HG03520 (cell line): ENCODE data around the gene ASB15.
A peak's percentile ranks its signal among the peaks of the same experiment; 100 is the strongest.

Experiments used
- ATAC-seq: cut with Tn5 transposase; IDR thresholded peaks from one replicate; pipeline ENCODE4 v1.9.1; 2021; ENCODE audit warnings: mild to moderate bottlenecking, moderate library complexity; ENCODE audit not compliant: unreplicated experiment

ASB15 gene

DNA sequence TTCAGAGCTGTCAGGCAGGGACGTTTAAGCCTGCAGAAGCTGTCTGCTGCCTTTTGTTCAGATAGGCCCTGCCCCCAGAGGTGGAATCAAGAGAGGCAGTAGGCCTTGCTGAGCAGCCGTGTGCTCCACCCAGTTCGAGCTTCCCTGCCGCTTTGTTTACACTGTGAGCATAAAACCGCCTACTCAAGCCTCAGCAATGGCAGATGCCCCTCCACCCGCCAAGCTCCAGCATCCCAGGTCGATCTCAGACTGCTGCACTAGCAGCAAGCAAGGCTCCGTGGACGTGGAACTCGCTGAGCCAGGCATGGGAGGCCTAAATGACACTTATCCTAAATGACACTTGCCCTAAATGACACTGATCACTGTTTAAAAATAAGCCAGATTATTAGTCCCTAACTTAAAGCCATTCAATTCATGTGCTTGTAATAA, 6.8 kb upstream of the ASB15 start:
- ATAC-seq: no peak

DNA sequence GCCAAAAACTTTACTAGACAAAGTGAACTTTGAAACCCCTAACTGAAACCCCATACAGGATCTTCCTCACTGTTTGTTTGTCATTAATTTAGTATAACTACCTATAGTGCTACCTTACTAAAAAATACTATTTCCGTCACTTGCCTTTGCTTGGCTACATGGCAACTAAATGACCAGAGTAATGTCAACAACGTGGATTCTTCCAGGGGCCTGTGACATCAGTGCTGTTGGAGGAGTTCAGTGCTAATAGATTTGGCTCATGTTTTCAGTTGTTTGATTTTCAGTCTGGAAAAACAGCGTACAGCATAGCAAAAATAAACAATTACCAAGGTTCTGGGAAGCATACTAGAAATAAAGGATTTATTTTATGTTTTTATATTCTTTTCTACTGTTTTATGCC, 3.0 kb upstream of the ASB15 start:
- no peak for ATAC-seq

- ATAC-seq: no peak
Measured at GRCh38 chr7:123599766-123600165, 1.9 kb upstream of the ASB15 start.

DNA sequence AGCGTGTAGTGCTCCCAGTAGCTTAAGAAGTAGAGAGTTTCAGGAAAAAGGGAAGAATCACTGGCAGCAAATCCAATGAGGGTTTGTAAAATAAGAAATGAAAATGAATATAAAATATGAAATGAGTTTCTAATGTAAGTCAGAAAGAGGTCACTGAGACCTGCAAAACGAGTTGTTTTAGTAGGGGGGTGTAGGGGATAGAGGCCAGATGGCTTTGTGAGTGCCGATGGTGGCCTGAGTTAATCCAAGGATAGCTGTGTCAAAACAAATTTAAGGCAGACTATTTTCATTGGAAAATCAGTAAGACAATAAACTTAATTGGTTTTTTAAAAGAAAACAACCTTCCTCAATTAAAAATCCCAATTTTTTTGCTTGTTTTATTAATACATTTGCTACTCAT, 745 bp upstream of the ASB15 start:
- no peak for ATAC-seq

DNA sequence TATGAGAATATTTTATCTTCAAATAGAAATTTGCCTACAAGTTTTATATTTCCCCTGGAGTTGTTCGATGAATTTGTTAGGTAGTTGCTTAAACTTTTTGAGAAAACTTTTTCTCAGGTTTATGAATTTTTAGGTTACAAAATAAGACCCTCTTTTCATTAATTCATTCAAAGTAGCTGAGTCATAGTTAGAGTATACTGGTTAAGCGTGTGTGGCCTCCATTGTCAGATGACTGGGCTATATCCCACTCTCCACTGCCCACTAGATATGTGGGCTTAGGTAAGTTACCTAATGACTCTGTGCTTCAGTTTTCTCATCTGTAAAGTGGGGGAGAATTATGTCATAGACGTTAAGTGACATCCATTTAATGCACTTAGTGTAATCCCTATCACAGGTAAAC, 1.0 kb downstream of the ASB15 start:
- no peak for ATAC-seq

- no peak for ATAC-seq
Measured at GRCh38 chr7:123604739-123605138, 3.1 kb downstream of the ASB15 start.

GRCh38 chr7:123607423-123607975, 5.9 kb downstream of the ASB15 start:
- no peak for ATAC-seq

- ATAC-seq: no peak
Measured at GRCh38 chr7:123608991-123609882, 7.6 kb downstream of the ASB15 start.

GRCh38 chr7:123609883-123610239, 8.2 kb downstream of the ASB15 start:
- ATAC-seq: no peak

DNA sequence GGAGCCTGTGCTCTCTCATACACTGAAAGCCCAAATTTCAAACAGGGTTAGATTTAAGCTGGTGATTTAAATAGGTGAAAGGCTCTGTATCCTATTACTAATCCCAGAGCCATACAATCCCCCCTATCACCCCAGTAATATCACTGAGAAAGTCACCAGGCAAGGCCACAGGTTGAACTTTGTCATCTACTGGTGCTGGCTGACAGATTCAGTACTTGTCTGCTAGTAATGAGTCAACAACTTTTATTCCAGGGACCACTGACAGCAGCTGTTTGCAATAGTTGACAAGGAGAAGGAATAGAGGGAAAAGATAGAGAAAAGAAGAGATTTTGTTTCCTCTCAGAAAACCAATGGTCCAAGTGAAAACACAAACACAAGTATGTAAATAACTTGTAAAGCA, 10.4 kb downstream of the ASB15 start:
- ATAC-seq: no peak

GRCh38 chr7:123615344-123615743, 13.7 kb downstream of the ASB15 start:
- no peak for ATAC-seq

GRCh38 chr7:123616223-123616622, 14.6 kb downstream of the ASB15 start:
- no peak for ATAC-seq

- no peak for ATAC-seq
Measured at GRCh38 chr7:123621707-123622106, 20.1 kb downstream of the ASB15 start.

DNA sequence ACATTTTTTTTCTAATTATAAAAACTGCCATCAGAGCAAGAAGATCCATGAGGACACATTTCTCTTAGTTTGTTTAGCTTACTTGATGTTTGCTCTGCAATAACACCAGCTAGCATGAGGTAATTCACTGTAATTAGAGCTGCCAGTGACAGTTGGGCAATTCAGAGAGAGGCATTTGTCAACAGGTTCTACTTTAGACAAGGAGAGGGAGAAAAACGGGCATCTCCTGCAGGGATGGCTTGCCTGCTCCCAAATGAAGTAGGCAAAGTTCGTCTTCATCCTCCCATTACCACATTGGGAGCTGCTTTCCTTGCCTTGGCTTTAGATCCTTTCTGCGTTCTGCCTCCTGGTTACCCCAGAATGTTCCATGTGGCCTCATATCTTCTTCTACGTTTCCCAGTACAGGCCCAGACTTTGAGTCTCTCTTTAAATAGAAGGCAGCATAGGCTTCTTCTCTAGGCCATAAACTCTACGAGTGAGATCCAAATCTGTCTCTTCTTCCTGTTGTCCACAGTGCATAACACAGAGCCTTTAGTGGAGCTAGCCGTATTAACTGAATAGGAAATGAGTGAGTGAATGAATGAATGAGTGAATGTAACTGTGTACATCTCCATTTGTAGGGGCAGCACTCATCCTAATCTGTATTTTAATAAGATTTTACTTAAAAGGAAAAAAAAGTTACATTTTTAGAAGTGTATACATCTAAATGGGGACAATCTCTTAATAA, 21.2 kb downstream of the ASB15 start:
- no peak for ATAC-seq

GRCh38 chr7:123624527-123625183, 23.0 kb downstream of the ASB15 start:
- ATAC-seq: peak; percentile 96

GRCh38 chr7:123625254-123625653, 23.6 kb downstream of the ASB15 start:
- no peak for ATAC-seq

DNA sequence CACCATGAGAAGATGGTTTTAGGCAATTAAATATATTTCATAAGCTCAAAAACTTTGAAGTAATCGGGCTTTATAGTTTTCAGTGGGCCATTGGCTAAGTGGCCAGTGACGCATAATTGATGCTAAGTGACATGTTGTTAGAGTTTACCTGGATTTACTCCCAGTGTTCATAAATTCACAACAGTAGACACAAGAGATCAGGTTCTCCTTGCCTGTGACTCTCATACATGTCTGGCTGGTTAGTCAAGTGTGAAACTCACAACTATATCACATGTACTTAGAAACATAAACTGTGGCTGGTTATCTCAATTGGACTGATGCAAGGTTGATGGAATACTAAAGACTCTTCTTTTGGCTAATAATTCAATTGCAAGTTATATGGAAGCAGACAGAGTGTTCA, 26.2 kb downstream of the ASB15 start:
- no peak for ATAC-seq

GRCh38 chr7:123628829-123629228, 27.2 kb downstream of the ASB15 start:
- ATAC-seq: no peak

GRCh38 chr7:123629281-123629680, 27.7 kb downstream of the ASB15 start:
- ATAC-seq: no peak

GRCh38 chr7:123632808-123633207, 31.2 kb downstream of the ASB15 start:
- no peak for ATAC-seq

DNA sequence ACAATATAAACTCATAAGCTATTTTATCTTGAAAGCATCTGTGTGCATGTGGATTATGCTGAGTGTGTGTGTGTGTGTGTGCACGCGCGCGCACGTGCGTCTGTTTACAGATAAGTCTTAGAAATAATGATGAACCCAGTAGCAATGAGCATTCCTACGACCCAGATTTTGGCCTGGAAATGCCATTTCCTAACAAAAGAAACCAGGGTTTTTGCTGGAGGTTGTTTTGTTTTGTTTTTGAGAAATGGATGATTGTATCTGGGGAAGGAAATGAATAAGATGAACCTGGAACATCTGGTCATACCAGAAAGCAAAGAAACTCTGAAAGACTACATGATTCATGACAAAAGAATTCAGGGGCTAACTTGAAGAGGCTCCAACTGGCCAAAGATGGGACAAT, 31.9 kb downstream of the ASB15 start:
- ATAC-seq: no peak
